22Rv1 (cell line): ENCODE results near the gene SLC12A2.

Experiments
- H3K27ac ChIP-seq: fragments of 450-650 bp; 2 replicates; pipeline ENCODE4 v1.5.1; 2017
- CTCF ChIP-seq: fragments of 450-650 bp; IDR thresholded peaks from 2 replicates; pipeline ENCODE4 v1.5.1; 2017; ENCODE audit warnings: mild to moderate bottlenecking
- ZFX ChIP-seq: fragments of 450-650 bp; IDR thresholded peaks from 2 replicates; pipeline ENCODE4 v1.6.1; 2017; ENCODE audit warnings: antibody characterized with exemption, borderline replicate concordance

Gene SLC12A2

GRCh38 chr5:128083033-128083810, at the start of gene SLC12A2:
Gene SLC12A2 (plus strand): TSS chr5:128083766. CDS start chr5:128083955, 189 bp downstream.
- H3K27ac ChIP-seq: peak within 1 kb of the TSS; percentile 88
- TF ChIP-seq ZFX (no peak), CTCF (no peak)

GRCh38 chr5:128035689-128036088, 47.9 kb upstream of the SLC12A2 start:
- H3K27ac ChIP-seq: no peak overlapping the region
- no peak for TF ChIP-seq ZFX
- TF ChIP-seq CTCF: no peak

- TF ChIP-seq CTCF (no peak), ZFX (no peak)
- no peak overlapping the region for H3K27ac ChIP-seq
Measured at GRCh38 chr5:128036950-128037349, 46.6 kb upstream of the SLC12A2 start.

DNA sequence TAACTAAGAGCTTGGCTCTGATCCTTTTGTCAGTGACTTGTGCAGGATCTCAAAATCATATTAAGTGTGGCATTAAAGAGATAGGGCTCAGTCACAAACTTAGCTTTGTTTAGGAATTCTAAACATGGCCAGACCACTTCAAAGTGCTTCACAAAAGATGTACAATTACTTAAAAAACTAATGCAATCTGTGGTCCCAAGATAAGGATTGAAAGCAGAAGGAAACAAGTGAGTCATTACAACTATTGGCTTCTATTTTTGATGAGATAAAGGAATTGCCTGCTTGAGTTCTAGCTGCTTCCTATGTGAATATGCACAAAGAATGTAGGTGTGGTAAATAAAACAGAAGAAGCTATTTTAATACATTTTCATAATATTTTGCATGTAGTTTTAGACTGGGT, 44.9 kb upstream of the SLC12A2 start:
- no peak for TF ChIP-seq CTCF
- no peak for TF ChIP-seq ZFX
- H3K27ac ChIP-seq: no peak overlapping the region

DNA sequence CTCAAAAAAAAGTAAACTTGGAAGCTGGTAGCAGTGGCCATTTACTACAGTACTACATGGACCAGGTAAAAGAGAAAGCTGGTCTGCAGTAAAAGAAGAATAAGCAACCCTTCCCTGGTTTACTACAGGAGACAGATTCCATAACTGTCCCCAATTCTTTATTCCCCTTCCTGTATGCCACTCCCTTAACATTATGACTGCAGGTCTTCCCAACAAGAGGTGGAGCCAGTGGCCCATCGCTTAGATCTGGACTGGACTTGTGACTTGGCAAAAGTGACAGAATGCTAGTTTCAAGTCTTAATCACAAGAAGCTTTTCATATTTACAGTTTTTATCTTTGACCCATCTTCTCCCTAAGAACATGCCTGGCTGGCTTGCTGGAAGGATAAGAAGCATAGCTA, 42.6 kb upstream of the SLC12A2 start:
- TF ChIP-seq ZFX: no peak
- TF ChIP-seq CTCF: no peak
- H3K27ac ChIP-seq: no peak overlapping the region

GRCh38 chr5:128052780-128053179, 30.8 kb upstream of the SLC12A2 start:
- TF ChIP-seq CTCF (no peak), ZFX (no peak)
- peak overlapping the region; percentile 53 for H3K27ac ChIP-seq

- TF ChIP-seq CTCF: no peak
- no peak for TF ChIP-seq ZFX
- H3K27ac ChIP-seq: peak overlapping the region; percentile 53
Measured at GRCh38 chr5:128053291-128053954, 30.1 kb upstream of the SLC12A2 start.
